ENCODE measurements around the gene SCUBE1. TPM values are rescaled to one million over a fixed set of nuclear protein-coding genes. Genes with fewer than 3 reads are reported as not detected.

SCUBE1 gene
- total and polyA plus RNA-seq, 4 donors, result 1.6 to 7.9 (median 5.0) TPM

DNA sequence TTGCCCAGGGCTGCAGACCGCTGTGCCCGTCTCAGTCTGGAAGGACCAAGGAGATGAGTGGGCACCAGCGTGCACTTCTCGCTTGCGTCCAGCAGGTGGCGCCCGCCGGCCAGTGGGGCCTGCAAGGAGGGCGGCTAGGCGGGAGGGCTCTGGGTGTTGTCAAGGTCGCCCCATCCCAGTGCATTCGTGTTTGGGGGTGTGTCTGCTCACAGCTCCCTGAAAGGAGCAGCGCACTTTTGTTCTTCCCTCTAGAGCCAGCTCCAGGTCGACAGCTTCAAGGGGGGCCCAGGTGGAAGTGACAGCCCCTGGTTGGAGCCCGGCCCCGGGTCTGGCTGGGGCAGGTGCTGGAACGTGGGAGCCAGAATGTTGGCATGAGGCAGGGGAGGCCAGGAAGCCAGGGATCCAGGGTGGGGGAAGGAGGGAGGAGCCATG lies 45.3 kb upstream of the SCUBE1 start:
- Histone ChIP-seq H3K36me3 (ENCODE audit: control insufficient read depth in 4 of 4, insufficient read depth in 4 of 4, low read length in 4 of 4) (no peaks in the 10 kb centered on the region), H3K27me3 (ENCODE audit: control insufficient read depth in 3 of 3, insufficient read depth in 3 of 3, low read length in 2 of 3) (peaks cover 0 to 9% (median 0%) of the 10 kb centered on the region in 3 donors), H3K4me3 (no peak overlapping the region), H3K9ac (ENCODE audit: insufficient read depth in 1 of 2, low read length in 2 of 2) (no peak overlapping the region), H3K9me3 (ENCODE audit: control insufficient read depth in 4 of 4, insufficient read depth in 3 of 4, low read length in 3 of 4) (no peaks in the 10 kb centered on the region), H3K27ac (ENCODE audit: low read depth in 1 of 2, low read length in 1 of 2) (no peak overlapping the region), H3K4me1 (ENCODE audit: control insufficient read depth in 5 of 5, insufficient read depth in 5 of 5, low read length in 5 of 5) (peaks cover 0 to 3% (median 2%) of the 10 kb centered on the region in 5 donors)
- ATAC-seq (ENCODE audit: insufficient read depth, low FRiP score) (peak; percentile 64), DNase-seq (peak; percentile 56 to 78 (median 75))
- TF ChIP-seq, protein P1, sequence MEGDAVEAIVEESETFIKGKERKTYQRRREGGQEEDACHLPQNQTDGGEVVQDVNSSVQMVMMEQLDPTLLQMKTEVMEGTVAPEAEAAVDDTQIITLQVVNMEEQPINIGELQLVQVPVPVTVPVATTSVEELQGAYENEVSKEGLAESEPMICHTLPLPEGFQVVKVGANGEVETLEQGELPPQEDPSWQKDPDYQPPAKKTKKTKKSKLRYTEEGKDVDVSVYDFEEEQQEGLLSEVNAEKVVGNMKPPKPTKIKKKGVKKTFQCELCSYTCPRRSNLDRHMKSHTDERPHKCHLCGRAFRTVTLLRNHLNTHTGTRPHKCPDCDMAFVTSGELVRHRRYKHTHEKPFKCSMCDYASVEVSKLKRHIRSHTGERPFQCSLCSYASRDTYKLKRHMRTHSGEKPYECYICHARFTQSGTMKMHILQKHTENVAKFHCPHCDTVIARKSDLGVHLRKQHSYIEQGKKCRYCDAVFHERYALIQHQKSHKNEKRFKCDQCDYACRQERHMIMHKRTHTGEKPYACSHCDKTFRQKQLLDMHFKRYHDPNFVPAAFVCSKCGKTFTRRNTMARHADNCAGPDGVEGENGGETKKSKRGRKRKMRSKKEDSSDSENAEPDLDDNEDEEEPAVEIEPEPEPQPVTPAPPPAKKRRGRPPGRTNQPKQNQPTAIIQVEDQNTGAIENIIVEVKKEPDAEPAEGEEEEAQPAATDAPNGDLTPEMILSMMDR (IDR thresholded peaks at IDR 0.05; ENCODE audit: control extremely low read depth, extremely low read depth), result peak; percentile 86
- WGBS, 2 donors, result 11 to 12% methylated on average over 17 of the region's 17 CpGs

DNA sequence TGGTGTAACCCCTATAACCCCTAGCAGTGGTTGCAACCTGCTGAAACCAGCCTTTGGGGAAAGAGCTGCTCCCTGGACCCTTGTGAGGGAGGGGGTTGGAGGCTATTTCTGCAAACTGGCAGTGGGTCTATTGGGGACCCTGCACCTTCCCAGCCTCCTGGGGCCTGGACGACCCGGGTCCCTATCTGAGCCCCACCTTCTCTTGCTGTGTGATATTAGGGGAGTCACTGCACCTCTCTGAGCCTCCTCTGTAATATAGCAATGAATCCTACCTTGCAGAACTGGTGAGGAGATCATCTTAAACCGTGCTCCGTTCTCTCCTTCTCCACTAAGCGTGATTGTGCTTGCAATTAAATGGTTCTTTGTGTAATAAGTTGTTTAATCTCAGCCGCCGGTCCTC lies 44.6 kb upstream of the SCUBE1 start:
- Histone ChIP-seq H3K4me1 (ENCODE audit: control insufficient read depth in 5 of 5, insufficient read depth in 5 of 5, low read length in 5 of 5) (peaks cover 0 to 3% (median 2%) of the 10 kb centered on the region in 5 donors), H3K9me3 (ENCODE audit: control insufficient read depth in 4 of 4, insufficient read depth in 3 of 4, low read length in 3 of 4) (no peaks in the 10 kb centered on the region), H3K27me3 (ENCODE audit: control insufficient read depth in 3 of 3, insufficient read depth in 3 of 3, low read length in 2 of 3) (peaks cover 0 to 9% (median 0%) of the 10 kb centered on the region in 3 donors), H3K9ac (ENCODE audit: insufficient read depth in 1 of 2, low read length in 2 of 2) (no peak overlapping the region), H3K27ac (ENCODE audit: low read depth in 1 of 2, low read length in 1 of 2) (no peak overlapping the region), H3K4me3 (no peak overlapping the region), H3K36me3 (ENCODE audit: control insufficient read depth in 4 of 4, insufficient read depth in 4 of 4, low read length in 4 of 4) (no peaks in the 10 kb centered on the region)
- TF ChIP-seq, protein P1 (IDR thresholded peaks at IDR 0.05; ENCODE audit: control extremely low read depth, extremely low read depth), result no peak
- ATAC-seq (ENCODE audit: insufficient read depth, low FRiP score) (no peak), DNase-seq (no peak)
- 49 to 61% methylated on average over 7 of the region's 7 CpGs for WGBS, 2 donors

DNA sequence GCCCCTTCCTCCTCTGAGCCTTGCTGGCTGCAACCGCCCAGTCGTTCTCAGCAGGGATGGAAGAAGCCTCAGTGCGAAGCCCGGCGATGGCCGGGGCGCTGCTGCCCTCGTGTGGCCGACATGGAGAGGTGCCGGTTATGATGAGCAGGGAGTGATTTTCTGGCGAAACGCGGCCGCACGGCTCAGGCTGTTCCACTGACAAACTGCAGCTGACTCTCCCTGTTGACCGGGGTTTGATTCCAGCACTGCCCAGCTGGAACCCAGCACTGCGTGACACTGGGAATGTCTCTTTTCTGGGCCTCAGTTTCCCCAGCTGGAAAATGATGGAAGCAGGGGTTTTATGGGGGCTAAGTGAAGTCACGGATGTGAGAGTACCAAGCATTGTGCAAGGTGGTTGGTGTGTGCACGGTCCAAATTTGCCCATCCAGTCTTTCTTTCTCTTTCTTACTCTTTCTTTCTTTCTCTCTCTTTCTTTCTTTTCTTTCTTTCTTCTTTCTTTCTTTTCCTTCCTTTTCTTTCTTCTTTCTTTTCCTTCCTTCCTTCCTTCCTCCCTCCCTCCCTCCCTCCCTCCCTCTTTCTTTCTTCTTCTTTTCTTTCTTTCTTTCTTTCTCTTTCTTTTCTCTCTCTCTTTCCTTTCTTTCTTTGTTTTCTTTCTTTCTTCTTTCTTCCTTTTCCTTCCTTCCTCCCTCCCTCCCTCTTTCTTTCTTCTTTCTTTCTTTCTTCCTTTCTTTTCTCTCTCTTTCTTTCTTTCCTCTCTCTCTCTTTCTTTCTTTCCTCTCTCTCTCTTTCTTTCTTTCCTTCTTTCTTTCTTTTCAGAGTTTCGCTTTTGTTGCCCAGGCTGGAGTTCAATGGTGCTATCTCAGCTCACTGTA lies 42.8 kb upstream of the SCUBE1 start:
- Histone ChIP-seq H3K4me1 (ENCODE audit: control insufficient read depth in 5 of 5, insufficient read depth in 5 of 5, low read length in 5 of 5) (peaks cover 0 to 3% (median 0%) of the 10 kb centered on the region in 5 donors), H3K4me3 (no peak overlapping the region), H3K36me3 (ENCODE audit: control insufficient read depth in 4 of 4, insufficient read depth in 4 of 4, low read length in 4 of 4) (no peaks in the 10 kb centered on the region), H3K9ac (ENCODE audit: insufficient read depth in 1 of 2, low read length in 2 of 2) (no peak overlapping the region), H3K9me3 (ENCODE audit: control insufficient read depth in 4 of 4, insufficient read depth in 3 of 4, low read length in 3 of 4) (no peaks in the 10 kb centered on the region), H3K27me3 (ENCODE audit: control insufficient read depth in 3 of 3, insufficient read depth in 3 of 3, low read length in 2 of 3) (peaks cover 0 to 9% (median 0%) of the 10 kb centered on the region in 3 donors), H3K27ac (ENCODE audit: low read depth in 1 of 2, low read length in 1 of 2) (no peak overlapping the region)
- 7% methylated on average over 20 of the region's 20 CpGs for WGBS, 2 donors
- peak; percentile 88 to 92 (median 88) for DNase-seq
- peak; percentile 92 for ATAC-seq (ENCODE audit: insufficient read depth, low FRiP score)
- TF ChIP-seq, protein P1 (IDR thresholded peaks at IDR 0.05; ENCODE audit: control extremely low read depth, extremely low read depth), result peak; percentile 86
